Natural killer cell (primary cell): ENCODE measurements around the gene C1orf115. TPM values are rescaled to one million over a fixed set of nuclear protein-coding genes. Genes with fewer than 3 reads are reported as not detected.

Experiments used
- ATAC-seq, 3 donors: fragments of 150-1000 bp in 2 of 3; fragments of 200-7000 bp in 1 of 3; cut with Tn5 transposase; 1 replicate in 1 of 3; 2 replicates in 2 of 3; pipeline ENCODE4 v1.10.0; 2021; ENCODE audit warnings: mild to moderate bottlenecking in 2 of 3, moderate library complexity in 2 of 3
- DNase-seq, 2 donors: peaks; one replicate each; pipeline versions ENCODE4 v3.0.0 to v3.0.0-alpha.2; 2013 to 2021; ENCODE audit warnings: mixed read lengths in 1 of 2
- H3K27ac ChIP-seq: one replicate; pipeline ENCODE4 v1.5.1; 2013; ENCODE audit warnings: mild to moderate bottlenecking, low read length
- H3K27me3 ChIP-seq: one replicate; pipeline ENCODE4 v1.6.1; 2013; ENCODE audit warnings: low read length; ENCODE audit not compliant: control insufficient read depth, insufficient read depth
- H3K36me3 ChIP-seq: one replicate; pipeline ENCODE4 v1.6.1; 2013; ENCODE audit warnings: low read length; ENCODE audit not compliant: control insufficient read depth, insufficient read depth
- H3K4me1 ChIP-seq: one replicate; pipeline ENCODE4 v1.6.1; 2013; ENCODE audit warnings: low read length; ENCODE audit not compliant: control insufficient read depth, insufficient read depth
- H3K4me3 ChIP-seq: one replicate; pipeline ENCODE4 v1.5.1; 2013; ENCODE audit warnings: low read length
- H3K9me3 ChIP-seq: one replicate; pipeline ENCODE4 v1.6.1; 2013; ENCODE audit warnings: low read length; ENCODE audit not compliant: control insufficient read depth, insufficient read depth
- H3K27ac Mint-ChIP-seq, 2 donors: one replicate each; pipeline ENCODE4 v1.8.0; 2022; ENCODE audit warnings: mild to moderate bottlenecking in 2 of 2, mixed read lengths in 2 of 2, moderate library complexity in 1 of 2
- H3K27me3 Mint-ChIP-seq, 2 donors: one replicate each; pipeline ENCODE4 v1.8.0; 2022; ENCODE audit warnings: low read depth in 2 of 2, mixed read lengths in 2 of 2
- H3K36me3 Mint-ChIP-seq: one replicate; pipeline ENCODE4 v1.8.0; 2022; ENCODE audit warnings: mixed read lengths
- H3K4me1 Mint-ChIP-seq, 2 donors: one replicate each; pipeline ENCODE4 v1.8.0; 2022; ENCODE audit warnings: mixed read lengths in 2 of 2
- H3K4me3 Mint-ChIP-seq: one replicate; pipeline ENCODE4 v1.8.0; 2022; ENCODE audit warnings: mild to moderate bottlenecking, moderate library complexity, mixed read lengths
- H3K9me3 Mint-ChIP-seq, 2 donors: one replicate each; pipeline ENCODE4 v1.8.0; 2022; ENCODE audit warnings: mixed read lengths in 2 of 2
- WGBS: methylation state at CpG from one replicate; pipeline ENCODE4 v1.1.7; 2013; ENCODE audit warnings: missing lambda C conversion rate; ENCODE audit not compliant: insufficient coverage; 5-methylcytosine and 5-hydroxymethylcytosine counted together
- intact Hi-C: fragments of 100-400 bp; cut with micrococcal nuclease; formaldehyde crosslinking; loops from one replicate; pipeline ENCODE4 v1.14.2; 2022
- total RNA-seq, 4 donors: library from RNA; stranded (reverse); fragments of 120-200 nt in 1 of 4; gene quantifications; one replicate each; pipeline versions ENCODE4 v1.2.3 to v1.2.4, GENCODE V29; 2013 to 2022
- TF ChIP-seq, protein P1 (sequence below): fragments of 200-600 bp; IDR thresholded peaks from one replicate; pipeline ENCODE4 v1.8.0; 2022; ENCODE audit warnings: antibody characterized with exemption

C1orf115 gene
- total RNA-seq, 3 donors from 2014 or later (not counting 1 experiment from before 2014, with no cell fraction given) = 0.33 to 1.3 (median 0.75) TPM

DNA sequence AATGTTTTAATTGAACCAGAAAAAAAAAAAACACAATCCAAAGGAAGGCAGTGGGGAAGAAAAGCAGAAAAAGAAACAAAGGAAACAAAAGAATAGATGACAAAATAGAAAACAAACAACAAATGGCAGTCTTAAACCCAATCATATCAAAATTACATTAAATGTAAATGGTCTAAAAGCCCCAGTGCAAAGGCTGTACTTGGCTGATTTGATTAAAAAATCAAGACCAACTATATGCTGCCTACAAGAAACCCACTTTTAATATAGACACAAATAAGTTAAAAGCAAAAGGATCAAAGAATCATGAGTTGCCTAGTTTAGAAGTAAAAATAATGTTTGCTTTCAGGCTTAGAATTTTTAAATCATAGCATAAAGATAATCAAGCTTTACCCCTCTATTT lies 19.8 kb upstream of the C1orf115 start:
- Histone ChIP-seq H3K4me3 (no peak overlapping the region), H3K36me3 (no peaks in the 10 kb centered on the region), H3K27ac (no peak overlapping the region), H3K4me1 (no peaks in the 10 kb centered on the region), H3K27me3 (no peaks in the 10 kb centered on the region), H3K9me3 (peaks cover 4% of the 10 kb centered on the region)
- intact Hi-C loops = no loop called here
- no peaks in the 10 kb centered on the region for H3K4me1 Mint-ChIP-seq
- no peaks in the 10 kb centered on the region for H3K36me3 Mint-ChIP-seq
- no peak for DNase-seq
- peaks cover 7 to 20% of the 10 kb centered on the region in 2 donors for H3K27me3 Mint-ChIP-seq
- no peak for ATAC-seq
- H3K27ac Mint-ChIP-seq = no peak overlapping the region
- no peak overlapping the region for H3K4me3 Mint-ChIP-seq
- H3K9me3 Mint-ChIP-seq = peaks cover 3 to 4% of the 10 kb centered on the region in 2 donors
- TF ChIP-seq, protein P1, sequence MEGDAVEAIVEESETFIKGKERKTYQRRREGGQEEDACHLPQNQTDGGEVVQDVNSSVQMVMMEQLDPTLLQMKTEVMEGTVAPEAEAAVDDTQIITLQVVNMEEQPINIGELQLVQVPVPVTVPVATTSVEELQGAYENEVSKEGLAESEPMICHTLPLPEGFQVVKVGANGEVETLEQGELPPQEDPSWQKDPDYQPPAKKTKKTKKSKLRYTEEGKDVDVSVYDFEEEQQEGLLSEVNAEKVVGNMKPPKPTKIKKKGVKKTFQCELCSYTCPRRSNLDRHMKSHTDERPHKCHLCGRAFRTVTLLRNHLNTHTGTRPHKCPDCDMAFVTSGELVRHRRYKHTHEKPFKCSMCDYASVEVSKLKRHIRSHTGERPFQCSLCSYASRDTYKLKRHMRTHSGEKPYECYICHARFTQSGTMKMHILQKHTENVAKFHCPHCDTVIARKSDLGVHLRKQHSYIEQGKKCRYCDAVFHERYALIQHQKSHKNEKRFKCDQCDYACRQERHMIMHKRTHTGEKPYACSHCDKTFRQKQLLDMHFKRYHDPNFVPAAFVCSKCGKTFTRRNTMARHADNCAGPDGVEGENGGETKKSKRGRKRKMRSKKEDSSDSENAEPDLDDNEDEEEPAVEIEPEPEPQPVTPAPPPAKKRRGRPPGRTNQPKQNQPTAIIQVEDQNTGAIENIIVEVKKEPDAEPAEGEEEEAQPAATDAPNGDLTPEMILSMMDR = no peak

DNA sequence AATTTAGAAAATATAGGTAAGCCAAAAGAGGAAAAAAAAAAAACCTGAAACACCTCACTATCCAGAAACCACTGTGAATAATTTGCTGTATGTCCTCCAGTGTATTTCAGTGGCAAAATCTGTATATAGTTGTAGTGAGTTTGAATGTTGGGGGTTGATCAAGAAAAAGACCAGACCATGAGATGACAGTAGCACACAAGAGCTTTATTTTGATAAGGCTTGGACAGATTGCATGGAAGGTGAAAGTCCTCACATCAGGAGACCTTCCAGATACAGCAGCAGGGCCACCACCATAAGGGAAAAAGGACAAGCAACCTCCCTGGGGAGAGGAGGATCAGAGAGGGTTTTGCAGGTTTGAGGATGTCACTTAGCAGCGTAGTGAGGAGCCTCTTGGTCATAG lies 16.2 kb upstream of the C1orf115 start:
- H3K4me1 Mint-ChIP-seq = no peaks in the 10 kb centered on the region
- Histone ChIP-seq H3K27ac (no peak overlapping the region), H3K4me3 (no peak overlapping the region), H3K4me1 (no peaks in the 10 kb centered on the region), H3K36me3 (no peaks in the 10 kb centered on the region), H3K27me3 (no peaks in the 10 kb centered on the region), H3K9me3 (peaks cover 4% of the 10 kb centered on the region)
- no peaks in the 10 kb centered on the region for H3K36me3 Mint-ChIP-seq
- 88% methylated on average over 1 of the region's 1 CpG for WGBS
- intact Hi-C loops = no loop called here
- H3K27ac Mint-ChIP-seq = no peak overlapping the region
- no peak for ATAC-seq
- peaks cover 3 to 4% of the 10 kb centered on the region in 2 donors for H3K9me3 Mint-ChIP-seq
- no peak for DNase-seq
- no peak overlapping the region for H3K4me3 Mint-ChIP-seq
- TF ChIP-seq, protein P1 = no peak
- peaks cover 9 to 17% of the 10 kb centered on the region in 2 donors for H3K27me3 Mint-ChIP-seq

DNA sequence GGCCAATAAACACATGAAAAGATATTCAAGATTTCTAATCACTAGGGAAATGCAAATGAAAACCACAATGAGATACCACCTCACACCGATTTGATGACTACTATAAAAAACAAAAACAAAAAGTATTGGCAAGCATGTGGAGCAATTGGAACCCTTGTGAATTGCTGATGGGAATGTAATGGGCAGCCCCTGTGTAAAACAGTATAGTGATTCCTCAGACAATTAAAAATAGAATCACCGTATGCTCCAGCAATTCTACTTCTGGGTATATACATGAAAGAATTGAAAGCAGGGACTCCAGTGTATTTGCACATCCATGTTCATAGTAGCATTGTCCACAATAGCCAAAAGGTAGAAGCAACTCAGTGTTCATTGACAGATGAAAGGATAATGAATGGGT lies 12.9 kb upstream of the C1orf115 start:
- H3K9me3 Mint-ChIP-seq = no peaks in the 10 kb centered on the region
- 100% methylated on average over 1 of the region's 2 CpGs for WGBS

More for the DNA sequence above, 12.9 kb upstream of the C1orf115 start:
- TF ChIP-seq, protein P1 = no peak
- Mint-ChIP-seq H3K27ac (no peak overlapping the region), H3K4me3 (no peak overlapping the region), H3K4me1 (peaks cover 0 to 3% of the 10 kb centered on the region in 2 donors), H3K36me3 (no peaks in the 10 kb centered on the region), H3K27me3 (peaks cover 11 to 16% of the 10 kb centered on the region in 2 donors)
- Histone ChIP-seq H3K27ac (no peak overlapping the region), H3K9me3 (no peaks in the 10 kb centered on the region), H3K27me3 (no peaks in the 10 kb centered on the region), H3K36me3 (no peaks in the 10 kb centered on the region), H3K4me1 (no peaks in the 10 kb centered on the region), H3K4me3 (no peak overlapping the region)
- ATAC-seq (no peak), DNase-seq (no peak)
- intact Hi-C loops = no loop called here
